MM.1S (cell line): ENCODE measurements around the gene HSPG2.
"Not testable (repeated sequence)": the region's sequence is repeated elsewhere in the genome, so short reads cannot be mapped to it uniquely, and the experiment has no call there.

ENCODE experiments used
- DNase-seq: peaks from one replicate; pipeline ENCODE4 v3.0.0-alpha.2; 2015
- H2AFZ ChIP-seq: fragments of 300-600 bp; sonication (generic); 2 replicates; pipeline ENCODE4 v1.6.0; 2016; ENCODE audit warnings: antibody characterized with exemption, low read length
- H3F3A ChIP-seq: fragments of 300-600 bp; sonication (generic); 2 replicates; pipeline ENCODE4 v1.6.1; 2016; ENCODE audit warnings: mild to moderate bottlenecking, antibody characterized with exemption, low read length, moderate library complexity, mixed read lengths; ENCODE audit not compliant: insufficient read depth
- H3K27ac ChIP-seq: fragments of 300-600 bp; sonication (generic); 2 replicates; pipeline ENCODE4 v1.5.1; 2016; ENCODE audit warnings: mild to moderate bottlenecking, low read length
- H3K27me3 ChIP-seq: fragments of 300-600 bp; sonication (generic); replicated peaks from 2 replicates; pipeline ENCODE4 v1.6.0; 2016; ENCODE audit warnings: low read length; ENCODE audit not compliant: insufficient read depth
- H3K36me3 ChIP-seq: fragments of 300-600 bp; sonication (generic); replicated peaks from 2 replicates; pipeline ENCODE4 v1.6.1; 2016; ENCODE audit warnings: mild to moderate bottlenecking, low read length, mixed read lengths; ENCODE audit not compliant: insufficient read depth
- H3K4me1 ChIP-seq: fragments of 300-600 bp; sonication (generic); 2 replicates; pipeline ENCODE4 v1.6.1; 2016; ENCODE audit warnings: low read length, mixed read lengths
- H3K4me2 ChIP-seq: fragments of 300-600 bp; sonication (generic); 2 replicates; pipeline ENCODE4 v1.6.0; 2016; ENCODE audit warnings: low read depth, low read length
- H3K4me3 ChIP-seq: fragments of 300-600 bp; sonication (generic); 2 replicates; pipeline ENCODE4 v1.5.1; 2016; ENCODE audit warnings: low read length, mixed read lengths
- H3K79me2 ChIP-seq: fragments of 300-600 bp; sonication (generic); 2 replicates; pipeline ENCODE4 v1.6.1; 2016; ENCODE audit warnings: mixed run types, low read length, mixed read lengths
- H3K9ac ChIP-seq: fragments of 300-600 bp; sonication (generic); 2 replicates; pipeline ENCODE4 v1.6.1; 2016; ENCODE audit warnings: low read length, mixed read lengths
- H3K9me2 ChIP-seq: fragments of 300-600 bp; sonication (generic); replicated peaks from 2 replicates; pipeline ENCODE4 v1.6.1; 2016; ENCODE audit warnings: mild to moderate bottlenecking, low read length, mixed read lengths; ENCODE audit not compliant: insufficient read depth
- H3K9me3 ChIP-seq: fragments of 300-600 bp; sonication (generic); replicated peaks from 2 replicates; pipeline ENCODE4 v1.6.1; 2016; ENCODE audit warnings: mild to moderate bottlenecking, low read length, mixed read lengths; ENCODE audit not compliant: insufficient read depth
- H4K20me1 ChIP-seq: fragments of 300-600 bp; sonication (generic); 2 replicates; pipeline ENCODE4 v1.6.1; 2016; ENCODE audit warnings: mild to moderate bottlenecking, low read length, moderate library complexity, mixed read lengths; ENCODE audit not compliant: insufficient read depth
- EZH2 ChIP-seq: fragments of 300-600 bp; sonication (generic); optimal IDR thresholded peaks from 2 replicates; pipeline ENCODE3; 2017; ENCODE audit warnings: low read depth, mild to moderate bottlenecking, antibody characterized with exemption, low read length, mixed read lengths
- EZH2phosphoT487 ChIP-seq: fragments of 300-600 bp; sonication (generic); IDR thresholded peaks from 2 replicates; pipeline ENCODE4 v1.6.1; 2018; ENCODE audit warnings: antibody characterized with exemption, low read length
- TF ChIP-seq, protein P1 (sequence below): fragments of 300-600 bp; sonication (generic); IDR thresholded peaks from 2 replicates; pipeline ENCODE4 v1.5.1; 2016; ENCODE audit warnings: antibody characterized with exemption, low read length, mixed read lengths

The HSPG2 gene

GRCh38 chr1:21922090-21923013, 14.8 kb downstream of the HSPG2 start:
- Histone ChIP-seq H3K4me2 (no peak overlapping the region), H3K79me2 (no peaks in the 10 kb centered on the region), H3K27ac (no peak overlapping the region), H3K4me3 (no peak overlapping the region), H3K9me2 (no peaks in the 10 kb centered on the region), H3K36me3 (no peaks in the 10 kb centered on the region), H3K4me1 (no peaks in the 10 kb centered on the region), H2AFZ (no peak overlapping the region), H3K9ac (no peak overlapping the region), H3K27me3 (peaks cover 8% of the 10 kb centered on the region), H4K20me1 (no peaks in the 10 kb centered on the region), H3F3A (no peaks in the 10 kb centered on the region), H3K9me3 (no peaks in the 10 kb centered on the region)
- no peak for DNase-seq
- TF ChIP-seq EZH2 (no peak), EZH2phosphoT487 (no peak)
- TF ChIP-seq, protein P1, sequence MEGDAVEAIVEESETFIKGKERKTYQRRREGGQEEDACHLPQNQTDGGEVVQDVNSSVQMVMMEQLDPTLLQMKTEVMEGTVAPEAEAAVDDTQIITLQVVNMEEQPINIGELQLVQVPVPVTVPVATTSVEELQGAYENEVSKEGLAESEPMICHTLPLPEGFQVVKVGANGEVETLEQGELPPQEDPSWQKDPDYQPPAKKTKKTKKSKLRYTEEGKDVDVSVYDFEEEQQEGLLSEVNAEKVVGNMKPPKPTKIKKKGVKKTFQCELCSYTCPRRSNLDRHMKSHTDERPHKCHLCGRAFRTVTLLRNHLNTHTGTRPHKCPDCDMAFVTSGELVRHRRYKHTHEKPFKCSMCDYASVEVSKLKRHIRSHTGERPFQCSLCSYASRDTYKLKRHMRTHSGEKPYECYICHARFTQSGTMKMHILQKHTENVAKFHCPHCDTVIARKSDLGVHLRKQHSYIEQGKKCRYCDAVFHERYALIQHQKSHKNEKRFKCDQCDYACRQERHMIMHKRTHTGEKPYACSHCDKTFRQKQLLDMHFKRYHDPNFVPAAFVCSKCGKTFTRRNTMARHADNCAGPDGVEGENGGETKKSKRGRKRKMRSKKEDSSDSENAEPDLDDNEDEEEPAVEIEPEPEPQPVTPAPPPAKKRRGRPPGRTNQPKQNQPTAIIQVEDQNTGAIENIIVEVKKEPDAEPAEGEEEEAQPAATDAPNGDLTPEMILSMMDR = no peak

DNA sequence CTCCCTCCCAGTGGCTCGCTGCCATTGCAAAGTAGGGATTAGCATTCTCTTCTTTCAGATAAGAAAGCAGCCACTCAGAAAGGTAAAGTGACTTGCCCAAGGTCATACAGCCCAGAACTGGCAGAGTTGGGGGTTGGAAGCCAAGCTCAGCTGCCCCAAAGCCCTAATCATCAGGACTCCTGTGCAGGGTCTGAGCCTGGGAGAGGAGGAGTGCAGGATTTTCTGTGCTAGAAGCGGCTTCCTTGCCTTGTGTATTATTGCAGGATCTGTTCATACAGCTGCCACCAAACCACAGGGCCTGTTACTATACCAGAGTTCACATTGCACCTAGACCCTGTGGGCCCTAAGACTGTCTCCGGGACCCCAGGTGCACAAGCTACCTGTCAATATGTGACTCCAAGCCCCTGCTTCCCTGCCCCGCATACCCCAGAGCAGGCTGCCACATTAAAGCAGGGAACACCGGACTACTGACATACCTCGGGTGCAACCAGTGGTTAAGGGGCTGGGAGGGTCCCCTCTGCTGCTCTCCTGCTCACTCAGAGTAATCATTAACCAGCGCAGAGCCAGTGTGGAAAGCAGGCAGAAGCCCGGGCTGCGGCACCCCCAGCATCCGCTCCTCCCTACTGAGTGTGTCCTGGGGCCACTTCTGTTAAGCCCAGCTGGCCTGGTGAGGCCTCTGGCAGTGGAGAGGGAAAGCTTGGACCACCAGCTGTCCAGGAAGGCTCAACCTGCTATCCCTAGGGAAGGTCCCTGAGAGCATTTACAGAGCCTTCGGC, 15.8 kb downstream of the HSPG2 start:
- DNase-seq = no peak
- H3K9ac ChIP-seq = no peak overlapping the region
- H3K9me2 ChIP-seq = no peaks in the 10 kb centered on the region
- H2AFZ ChIP-seq = no peak overlapping the region
- H3K27ac ChIP-seq = no peak overlapping the region
- H3K4me1 ChIP-seq = no peaks in the 10 kb centered on the region
- H3K36me3 ChIP-seq = no peaks in the 10 kb centered on the region
- H3F3A ChIP-seq = no peaks in the 10 kb centered on the region
- H3K27me3 ChIP-seq = peaks cover 8% of the 10 kb centered on the region
- no peaks in the 10 kb centered on the region for H3K79me2 ChIP-seq
- TF ChIP-seq EZH2phosphoT487 = no peak
- no peaks in the 10 kb centered on the region for H3K9me3 ChIP-seq
- no peak overlapping the region for H3K4me3 ChIP-seq
- H3K4me2 ChIP-seq = no peak overlapping the region
- H4K20me1 ChIP-seq = no peaks in the 10 kb centered on the region

DNA sequence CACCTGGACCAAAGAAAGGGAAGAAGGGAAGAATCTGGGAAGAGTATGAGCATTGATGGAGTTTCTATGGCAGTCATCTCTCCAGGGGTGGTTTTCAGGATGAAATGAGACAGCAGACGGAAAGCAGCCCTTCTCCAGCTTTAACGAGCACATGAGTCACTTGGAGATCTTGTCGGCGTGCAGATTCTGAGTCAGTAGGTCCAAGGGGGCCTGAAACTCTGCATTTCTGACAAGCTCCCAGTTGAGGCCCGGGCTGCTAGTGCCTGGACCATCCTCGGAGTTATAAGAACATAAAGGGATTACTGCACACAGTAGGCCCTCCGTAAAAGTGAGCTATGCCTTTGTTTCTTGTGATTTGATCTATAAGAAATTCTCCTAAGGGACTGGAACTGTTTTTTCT, 17.6 kb downstream of the HSPG2 start:
- no peaks in the 10 kb centered on the region for H3K4me1 ChIP-seq
- H2AFZ ChIP-seq = no peak overlapping the region
- no peak for TF ChIP-seq EZH2phosphoT487
- TF ChIP-seq, protein P1 = no peak
- no peak for TF ChIP-seq EZH2
- H4K20me1 ChIP-seq = no peaks in the 10 kb centered on the region
- no peak for DNase-seq
- no peak overlapping the region for H3K4me2 ChIP-seq
- peaks cover 8% of the 10 kb centered on the region for H3K27me3 ChIP-seq
- no peaks in the 10 kb centered on the region for H3K36me3 ChIP-seq
- no peak overlapping the region for H3K9ac ChIP-seq
- no peaks in the 10 kb centered on the region for H3F3A ChIP-seq
- no peaks in the 10 kb centered on the region for H3K9me2 ChIP-seq
- H3K27ac ChIP-seq = no peak overlapping the region
- H3K4me3 ChIP-seq = no peak overlapping the region
- no peaks in the 10 kb centered on the region for H3K79me2 ChIP-seq
- no peaks in the 10 kb centered on the region for H3K9me3 ChIP-seq

- not testable (repeated sequence) for H2AFZ ChIP-seq, H4K20me1 ChIP-seq, H3K27me3 ChIP-seq, H3K9ac ChIP-seq, H3K79me2 ChIP-seq, H3K9me2 ChIP-seq, H3K36me3 ChIP-seq, H3K4me2 ChIP-seq, H3K27ac ChIP-seq, DNase-seq, H3F3A ChIP-seq, H3K9me3 ChIP-seq, H3K4me3 ChIP-seq, H3K4me1 ChIP-seq
These were observed 19.9 kb downstream of the HSPG2 start for GRCh38 chr1:21917239-21917631.
